Fibroblast of peridontal ligament (primary cell): ENCODE data around the gene IL27RA.
"Not testable (repeated sequence)": the region's sequence is repeated elsewhere in the genome, so short reads cannot be mapped to it uniquely, and the experiment has no call there.

Experiments used
- DNase-seq: peaks from one replicate; pipeline ENCODE4 v3.0.0-alpha.2; 2010; ENCODE audit errors: extremely low read depth

The IL27RA gene

GRCh38 chr19:13999085-13999484, 32.5 kb upstream of the IL27RA start:
- no peak for DNase-seq

DNA sequence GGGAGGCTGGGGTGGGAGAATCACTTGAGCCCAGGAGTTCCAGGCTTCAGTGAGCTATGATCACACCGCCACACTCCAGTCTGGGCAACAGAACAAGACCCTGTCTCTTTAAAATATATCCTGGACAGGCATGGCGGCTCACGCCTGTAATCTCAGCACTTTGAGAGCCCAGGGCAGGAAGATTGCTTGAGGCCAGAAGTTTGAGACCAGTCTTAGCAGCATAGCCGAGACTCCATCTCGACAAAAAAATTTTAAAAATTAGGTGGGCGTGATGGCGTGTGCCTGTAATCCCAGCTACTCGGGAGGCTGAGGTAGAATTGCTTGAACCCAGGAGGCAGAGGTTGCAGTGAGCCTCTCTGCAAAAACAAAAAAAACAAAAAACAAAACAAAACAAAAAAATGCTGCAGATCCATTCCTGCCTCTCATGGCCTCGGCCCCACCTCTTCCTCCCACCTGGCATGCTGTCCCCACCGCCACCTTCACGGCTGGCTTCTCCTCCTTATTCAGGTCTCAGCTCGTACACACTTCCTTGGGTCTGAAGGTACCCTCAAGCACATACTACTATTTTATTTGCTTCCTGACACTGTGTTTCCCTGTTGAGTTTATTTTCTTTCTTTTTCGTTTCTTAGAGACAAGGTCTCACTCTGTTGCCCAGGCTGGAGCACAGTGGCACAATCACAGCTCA, 30.7 kb upstream of the IL27RA start:
- no peak for DNase-seq

DNA sequence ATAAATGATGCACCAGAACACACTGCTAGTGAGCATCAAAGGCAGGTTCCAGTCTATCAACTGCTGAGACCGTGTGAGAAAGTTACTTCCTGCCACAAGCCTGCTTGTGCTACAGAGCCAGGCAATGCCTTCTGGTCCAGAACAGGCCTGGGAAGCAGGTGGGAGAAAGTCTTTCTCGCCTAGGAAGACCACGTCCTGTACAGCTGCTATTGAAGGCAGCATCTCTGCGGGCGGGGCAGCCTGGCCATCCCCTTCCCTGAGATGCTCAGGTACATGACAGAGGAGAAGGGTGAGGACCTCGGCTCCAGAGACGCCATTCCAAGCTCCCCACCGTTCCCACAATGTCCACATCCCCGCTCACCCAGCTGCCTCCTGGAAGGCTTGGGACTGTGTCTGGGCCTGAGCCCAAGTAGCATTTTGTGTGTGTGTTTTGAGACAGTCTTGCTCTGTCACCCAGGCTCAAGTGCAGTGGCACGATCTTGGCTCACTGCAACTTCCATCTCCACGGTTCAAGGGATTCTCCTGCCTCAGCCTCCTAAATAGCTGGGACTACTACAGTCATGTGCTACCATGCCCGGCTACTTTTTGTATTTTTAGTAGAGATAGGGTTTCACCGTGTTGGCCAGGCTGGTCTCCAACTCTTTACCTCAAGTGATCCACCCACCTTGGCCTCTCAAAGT, 28.9 kb upstream of the IL27RA start:
- DNase-seq = no peak

DNA sequence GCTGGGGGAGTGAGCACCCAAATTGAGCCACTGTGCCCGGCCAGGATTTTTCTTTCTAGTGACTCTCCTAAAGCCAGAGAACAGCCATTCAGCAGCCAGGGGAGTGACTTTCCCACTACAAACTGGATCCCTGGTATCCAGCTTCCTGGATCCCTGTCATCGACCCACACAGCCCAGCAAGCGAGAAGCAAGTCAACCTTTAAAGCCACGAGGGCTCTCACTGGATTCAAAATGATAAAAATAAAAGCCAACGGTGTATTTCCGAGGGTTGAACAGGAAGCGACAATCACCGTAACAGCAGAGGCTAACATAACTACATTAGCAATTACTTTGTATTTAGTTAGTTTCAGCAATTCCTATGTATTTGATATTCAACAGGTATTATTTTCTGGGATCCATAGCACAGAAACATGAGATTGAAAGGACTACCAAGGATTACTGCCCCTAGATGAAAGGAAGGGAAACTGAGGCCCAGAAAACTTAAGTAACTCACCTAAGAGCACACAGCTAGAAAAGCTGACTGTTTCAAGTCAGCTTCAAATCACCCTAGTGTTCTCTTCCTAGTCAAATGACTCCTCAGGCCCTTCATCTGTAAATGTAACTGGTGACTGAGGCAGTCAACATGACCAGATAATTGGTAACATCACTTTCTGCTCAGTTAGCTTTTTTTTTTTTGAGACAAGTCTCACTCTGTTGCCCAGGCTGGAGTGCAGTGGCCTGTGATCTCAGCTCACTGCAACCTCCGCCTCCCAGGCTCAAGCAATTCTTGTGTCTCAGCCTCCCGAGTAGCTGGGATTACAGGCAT, 28.1 kb upstream of the IL27RA start:
- DNase-seq = peak; percentile 19

GRCh38 chr19:14004619-14005348, 26.8 kb upstream of the IL27RA start:
- DNase-seq = peak; percentile 26

GRCh38 chr19:14005349-14006084, 26.0 kb upstream of the IL27RA start:
- DNase-seq = peak; percentile 78

DNA sequence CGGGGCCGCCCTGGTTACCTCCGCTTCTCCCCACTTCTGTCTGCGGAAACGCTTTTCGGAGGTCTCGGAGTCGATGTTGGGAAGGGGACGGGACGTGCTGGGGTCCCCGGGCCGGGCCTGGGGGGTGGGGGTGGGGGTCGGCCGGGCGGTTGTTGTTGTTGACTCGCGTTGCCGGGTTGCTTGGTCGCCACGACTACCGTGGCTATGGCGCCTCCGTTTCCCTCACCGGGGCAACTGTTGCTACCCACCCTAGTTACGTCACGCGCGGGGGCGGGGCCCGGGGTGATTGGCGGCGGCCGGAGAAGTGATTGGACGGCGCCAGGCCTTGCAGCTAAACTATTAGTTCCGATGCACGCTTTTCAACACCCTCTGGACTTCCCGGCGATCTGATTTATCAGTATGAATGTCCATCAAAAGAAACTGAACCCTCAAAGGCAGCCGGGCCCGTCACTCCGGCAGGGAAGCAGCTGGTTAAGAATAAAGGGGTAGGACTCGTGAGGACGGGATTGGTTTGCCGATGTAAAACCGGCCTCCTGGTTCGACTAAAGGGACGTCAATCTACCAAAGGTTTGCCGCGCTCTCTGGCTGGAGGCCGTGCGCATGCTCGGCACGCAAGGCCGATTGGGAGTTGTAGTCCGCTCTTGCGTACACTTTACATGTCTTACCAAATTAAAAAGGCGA, 25.3 kb upstream of the IL27RA start, which contains the start of gene RFX1:
RFX1 (minus strand) TSS at position 236 of the 681 bp plus-strand sequence. CDS start 12,477 bp downstream, outside the sequence.
- peak; percentile 100 for DNase-seq

GRCh38 chr19:14006766-14007562, 24.6 kb upstream of the IL27RA start:
- no peak for DNase-seq

- no peak for DNase-seq
These were observed 19.1 kb upstream of the IL27RA start for GRCh38 chr19:14012378-14012915.

DNA sequence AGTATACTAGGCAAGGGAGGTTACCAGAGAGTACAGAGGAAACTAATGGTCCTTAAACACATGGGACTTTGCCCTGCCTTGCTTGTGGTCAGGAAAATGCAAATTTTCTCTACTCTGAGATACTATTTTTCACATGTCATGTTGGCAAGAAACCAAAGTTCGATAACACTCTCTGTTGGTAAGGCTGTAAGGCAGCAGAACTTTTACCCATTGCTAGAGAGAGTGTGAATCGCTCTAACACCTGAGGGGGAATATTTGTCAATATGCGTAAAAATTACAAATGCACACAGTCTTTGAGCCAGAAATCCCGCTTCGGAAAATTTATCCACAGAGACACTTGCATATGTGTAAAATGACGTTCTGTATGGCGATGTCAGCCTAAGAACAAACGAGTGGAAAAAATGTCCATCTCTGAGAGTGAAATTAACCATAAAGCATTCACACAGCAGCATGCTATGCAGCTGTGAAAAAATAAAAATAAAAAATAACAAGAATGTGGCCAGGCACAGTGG, 16.0 kb upstream of the IL27RA start:
- no peak for DNase-seq

DNA sequence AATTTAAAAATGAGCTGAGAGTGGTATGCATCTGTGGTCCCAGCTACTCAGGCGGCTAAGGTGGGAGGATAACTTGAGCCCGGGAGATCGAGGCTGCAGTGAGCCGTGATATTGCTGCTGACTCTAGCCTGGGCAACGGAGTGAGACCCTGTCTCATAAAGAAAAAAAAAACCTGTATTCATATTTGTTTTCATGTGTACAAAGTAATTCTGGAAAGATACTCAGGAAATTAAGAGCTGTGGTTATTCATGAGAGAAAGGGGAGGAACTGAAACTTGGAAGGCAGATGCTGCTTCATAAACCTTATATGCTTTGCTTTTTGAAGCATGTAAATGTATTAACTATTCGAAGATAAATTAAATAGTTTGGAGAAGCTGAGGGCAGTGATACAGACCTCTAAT, 12.5 kb upstream of the IL27RA start:
- no peak for DNase-seq

GRCh38 chr19:14019739-14020138, 11.8 kb upstream of the IL27RA start:
- DNase-seq = not testable (repeated sequence)

DNA sequence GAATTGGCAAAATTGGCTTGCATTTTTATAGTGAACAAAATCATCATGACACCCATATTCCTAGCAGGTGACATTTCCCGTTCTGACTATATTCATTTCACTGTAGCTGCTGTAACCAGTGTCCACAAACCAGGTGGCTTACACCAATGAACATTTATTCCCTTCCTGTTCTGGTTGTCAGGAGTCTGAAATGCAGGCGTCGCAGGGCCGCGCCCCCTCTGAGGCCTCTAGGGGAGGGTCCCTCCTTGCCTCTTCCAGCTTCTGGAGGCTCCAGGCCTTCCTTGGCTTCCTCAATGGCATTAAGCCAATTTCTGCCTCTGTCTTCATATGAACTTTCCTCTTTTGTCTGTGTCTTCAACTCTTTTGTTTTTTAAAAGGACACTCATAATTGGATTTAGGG, 10.1 kb upstream of the IL27RA start:
- DNase-seq = no peak

DNA sequence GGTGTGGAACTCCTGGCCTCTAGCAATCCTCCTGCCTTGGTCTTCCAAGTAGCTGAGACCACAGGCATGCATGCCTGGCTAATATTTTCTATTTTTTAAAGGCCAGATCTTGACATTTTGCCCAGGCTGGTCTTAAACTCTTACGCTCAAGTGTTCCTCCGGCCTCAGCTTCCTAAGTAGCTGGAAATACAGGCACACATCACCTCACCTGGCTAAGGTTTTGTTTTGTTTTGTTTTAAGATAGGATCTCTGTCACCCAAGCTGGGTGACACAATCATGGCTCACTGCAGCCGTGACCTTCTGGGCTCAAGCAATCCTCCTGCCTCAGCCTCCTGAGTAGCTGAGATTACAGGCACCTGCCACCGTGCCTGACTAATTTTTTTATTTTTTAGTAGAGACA, 9.1 kb upstream of the IL27RA start:
- peak; percentile 37 for DNase-seq

DNA sequence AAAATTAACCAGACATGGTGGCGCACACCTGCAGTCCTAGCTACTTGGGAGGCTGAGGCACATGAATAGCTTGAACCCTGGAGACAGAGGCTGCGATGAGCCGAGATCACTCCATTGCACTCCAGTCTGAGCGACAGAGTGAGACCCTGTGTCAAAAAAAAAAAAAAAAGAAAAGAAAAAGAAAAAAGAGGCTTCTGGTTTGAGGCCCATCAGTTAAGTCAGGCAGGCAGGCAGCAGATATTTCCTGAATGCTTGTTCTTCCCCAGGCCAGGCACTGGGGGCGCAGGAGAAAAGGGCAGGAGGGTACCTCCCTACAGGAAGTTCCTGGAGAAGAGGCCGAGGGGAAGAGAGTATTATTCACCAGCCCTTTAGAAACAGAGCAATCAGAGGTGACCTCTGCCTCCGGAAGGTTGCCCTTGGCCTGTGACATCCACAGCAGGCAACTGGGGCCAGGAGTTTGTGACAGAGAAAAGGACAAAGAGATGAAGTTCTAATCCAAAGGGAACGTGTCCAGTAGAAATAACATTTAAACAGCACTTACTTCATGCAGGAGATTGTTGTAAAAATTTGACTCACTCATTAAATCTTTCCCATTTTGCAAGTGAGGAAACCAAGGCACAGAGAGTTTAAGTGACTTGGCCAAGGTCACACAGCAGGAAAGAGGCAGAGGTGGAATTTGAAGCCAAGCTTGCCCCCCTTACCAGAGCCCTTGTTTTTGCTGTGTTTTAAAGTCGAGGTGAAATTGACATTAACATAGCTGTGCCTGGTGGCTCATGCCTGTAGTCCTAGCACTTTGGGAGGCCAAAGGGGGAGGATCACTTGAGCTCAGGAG, 7.9 kb upstream of the IL27RA start:
- peak; percentile 27 for DNase-seq

- not testable (repeated sequence) for DNase-seq
These were observed 4.8 kb upstream of the IL27RA start for GRCh38 chr19:14026652-14027192.

DNA sequence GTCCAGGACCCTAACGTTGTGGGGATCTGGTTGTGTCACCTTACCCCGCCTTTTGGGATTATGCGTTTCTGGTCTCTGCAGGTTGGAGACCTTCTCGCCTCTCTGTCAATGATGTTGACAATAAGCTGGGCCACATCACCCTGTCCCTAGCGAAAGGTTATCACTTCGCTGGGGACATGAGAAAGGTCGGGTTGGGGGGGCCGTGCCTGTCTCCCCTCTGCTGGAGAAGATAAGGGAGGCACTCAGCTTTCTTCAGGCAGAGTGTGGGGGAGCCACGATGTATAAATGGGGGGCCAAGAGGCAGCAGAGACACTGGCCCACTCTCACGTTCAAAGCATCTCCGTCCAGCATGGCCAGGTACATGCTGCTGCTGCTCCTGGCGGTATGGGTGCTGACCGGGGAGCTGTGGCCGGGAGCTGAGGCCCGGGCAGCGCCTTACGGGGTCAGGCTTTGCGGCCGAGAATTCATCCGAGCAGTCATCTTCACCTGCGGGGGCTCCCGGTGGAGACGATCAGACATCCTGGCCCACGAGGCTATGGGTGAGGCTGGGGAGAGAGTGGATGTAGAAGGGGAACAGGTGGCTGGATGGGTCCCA, 3.6 kb upstream of the IL27RA start, which contains the start of gene RLN3:
RLN3 (plus strand) TSS at position 293 of the 595 bp plus-strand sequence; CDS start at position 350, 57 bp downstream.
- DNase-seq = no peak
